G401.6 (cell line): ENCODE measurements around the gene MRPL49.
"Not testable (repeated sequence)": the region's sequence is repeated elsewhere in the genome, so short reads cannot be mapped to it uniquely, and the experiment has no call there.

ENCODE experiments used
- FAIRE-seq: peaks from 2 replicates; lab custom pipeline; 2012; peaks lifted over from hg19 to GRCh38; lab: Jason Lieb, UNC

The MRPL49 gene

GRCh38 chr11:65169164-65169641 lies 47.1 kb downstream of the MRPL49 start:
- FAIRE-seq: no peak

GRCh38 chr11:65170058-65170534 lies 48.0 kb downstream of the MRPL49 start, which contains the start of gene SPDYC:
TSS of gene SPDYC (plus strand) at chr11:65170233. CDS start at chr11:65171358, 1,125 bp downstream.
- no peak for FAIRE-seq

- FAIRE-seq: no peak
Observed at GRCh38 chr11:65172600-65172999, 50.5 kb downstream of the MRPL49 start.

- not testable (repeated sequence) for FAIRE-seq
Observed at GRCh38 chr11:65174571-65175010, 52.5 kb downstream of the MRPL49 start.
